ENCODE measurements around the gene P2RX1. TPM values are rescaled to one million over a fixed set of nuclear protein-coding genes. Genes with fewer than 3 reads are reported as not detected.

The P2RX1 gene
- total and polyA plus RNA-seq, 2 donors (not counting 1 experiment from before 2014, with no cell fraction given), result 25.7 to 84.7 TPM

DNA sequence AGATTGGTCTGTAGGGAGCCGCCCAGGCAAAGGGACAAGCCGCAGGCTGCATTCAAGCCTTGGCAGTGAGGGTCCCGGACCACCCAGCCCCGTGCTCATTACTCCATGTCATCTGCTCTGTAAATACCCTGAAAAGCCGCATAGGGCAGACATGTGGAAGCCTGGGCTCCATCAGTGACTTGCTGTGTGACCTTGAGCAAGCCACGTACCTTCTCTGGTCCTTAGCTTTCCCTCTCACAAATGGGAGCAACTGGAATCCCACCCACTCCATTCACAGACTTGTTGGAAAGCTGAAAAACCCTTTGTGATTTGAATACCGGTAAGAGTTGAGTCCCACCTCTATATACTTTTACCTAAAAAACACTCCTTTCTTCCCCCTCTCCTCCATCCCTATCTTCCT lies 35.3 kb downstream of the P2RX1 start:
- TF ChIP-seq EZH2 (IDR thresholded peaks at IDR 0.05; ENCODE audit: borderline replicate concordance, insufficient read depth, low read depth, low read length, poor library complexity, severe bottlenecking), result no peak
- TF ChIP-seq, protein P1, sequence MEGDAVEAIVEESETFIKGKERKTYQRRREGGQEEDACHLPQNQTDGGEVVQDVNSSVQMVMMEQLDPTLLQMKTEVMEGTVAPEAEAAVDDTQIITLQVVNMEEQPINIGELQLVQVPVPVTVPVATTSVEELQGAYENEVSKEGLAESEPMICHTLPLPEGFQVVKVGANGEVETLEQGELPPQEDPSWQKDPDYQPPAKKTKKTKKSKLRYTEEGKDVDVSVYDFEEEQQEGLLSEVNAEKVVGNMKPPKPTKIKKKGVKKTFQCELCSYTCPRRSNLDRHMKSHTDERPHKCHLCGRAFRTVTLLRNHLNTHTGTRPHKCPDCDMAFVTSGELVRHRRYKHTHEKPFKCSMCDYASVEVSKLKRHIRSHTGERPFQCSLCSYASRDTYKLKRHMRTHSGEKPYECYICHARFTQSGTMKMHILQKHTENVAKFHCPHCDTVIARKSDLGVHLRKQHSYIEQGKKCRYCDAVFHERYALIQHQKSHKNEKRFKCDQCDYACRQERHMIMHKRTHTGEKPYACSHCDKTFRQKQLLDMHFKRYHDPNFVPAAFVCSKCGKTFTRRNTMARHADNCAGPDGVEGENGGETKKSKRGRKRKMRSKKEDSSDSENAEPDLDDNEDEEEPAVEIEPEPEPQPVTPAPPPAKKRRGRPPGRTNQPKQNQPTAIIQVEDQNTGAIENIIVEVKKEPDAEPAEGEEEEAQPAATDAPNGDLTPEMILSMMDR (IDR thresholded peaks at IDR 0.05), result no peak
- Histone ChIP-seq H3K4me2 (replicated peaks; ENCODE audit: low read depth, low read length, poor library complexity, severe bottlenecking) (no peak overlapping the region), H3K27me3 (replicated peaks in 1 of 4; ENCODE audit: control extremely low read depth in 1 of 4, control insufficient read depth in 3 of 4, insufficient read depth in 4 of 4, low read length in 3 of 4) (no peaks in the 10 kb centered on the region), H2AFZ (ENCODE audit: insufficient read depth, low read depth, low read length, poor library complexity, severe bottlenecking) (no peak overlapping the region), H3K27ac (ENCODE audit: low read length in 2 of 2) (no peak overlapping the region), H3K4me1 (ENCODE audit: control insufficient read depth in 2 of 2, insufficient read depth in 2 of 2, low read length in 2 of 2) (no peaks in the 10 kb centered on the region), H3K4me3 (ENCODE audit: control extremely low read depth in 1 of 5, extremely low read depth in 1 of 5, insufficient read depth in 1 of 5, low read depth in 2 of 5, low read length in 4 of 5) (no peak overlapping the region), H3K79me2 (ENCODE audit: control insufficient read depth, insufficient read depth, low read length) (no peaks in the 10 kb centered on the region), H3K9ac (ENCODE audit: low read length) (no peak overlapping the region), H3K9me3 (ENCODE audit: control extremely low read depth in 1 of 3, control insufficient read depth in 2 of 3, insufficient read depth in 1 of 3, low read length in 2 of 3) (no peaks in the 10 kb centered on the region), H3K36me3 (replicated peaks in 1 of 2; ENCODE audit: control extremely low read depth in 1 of 2, control insufficient read depth in 1 of 2, extremely low read depth in 1 of 2, insufficient read depth in 2 of 2, low read length in 1 of 2) (peaks cover 0 to 16% of the 10 kb centered on the region in 2 experiments), H4K20me1 (ENCODE audit: control insufficient read depth, insufficient read depth, low read length, poor library complexity, severe bottlenecking) (no peaks in the 10 kb centered on the region)
- ATAC-seq (ENCODE audit: low read depth) (no peak), DNase-seq (no peak)
- Mint-ChIP-seq H3K27me3 (no peaks in the 10 kb centered on the region), H3K4me1 (peaks cover under 1% of the 10 kb centered on the region), H3K4me3 (no peak overlapping the region), H3K9me3 (ENCODE audit: insufficient read depth) (no peaks in the 10 kb centered on the region), H3K27ac (no peak overlapping the region)
- CTCF ChIA-PET, result interaction anchor here (1.5 kb wide), 1 partner anchor 32 kb away, joined by 6 read pairs; no protein-coding TSS in a partner anchor
- POLR2A ChIA-PET, result no interaction called here
- intact Hi-C loops (cut with micrococcal nuclease), result no loop called here
- WGBS (ENCODE audit: insufficient coverage), result 88% methylated on average over 7 of the region's 7 CpGs

DNA sequence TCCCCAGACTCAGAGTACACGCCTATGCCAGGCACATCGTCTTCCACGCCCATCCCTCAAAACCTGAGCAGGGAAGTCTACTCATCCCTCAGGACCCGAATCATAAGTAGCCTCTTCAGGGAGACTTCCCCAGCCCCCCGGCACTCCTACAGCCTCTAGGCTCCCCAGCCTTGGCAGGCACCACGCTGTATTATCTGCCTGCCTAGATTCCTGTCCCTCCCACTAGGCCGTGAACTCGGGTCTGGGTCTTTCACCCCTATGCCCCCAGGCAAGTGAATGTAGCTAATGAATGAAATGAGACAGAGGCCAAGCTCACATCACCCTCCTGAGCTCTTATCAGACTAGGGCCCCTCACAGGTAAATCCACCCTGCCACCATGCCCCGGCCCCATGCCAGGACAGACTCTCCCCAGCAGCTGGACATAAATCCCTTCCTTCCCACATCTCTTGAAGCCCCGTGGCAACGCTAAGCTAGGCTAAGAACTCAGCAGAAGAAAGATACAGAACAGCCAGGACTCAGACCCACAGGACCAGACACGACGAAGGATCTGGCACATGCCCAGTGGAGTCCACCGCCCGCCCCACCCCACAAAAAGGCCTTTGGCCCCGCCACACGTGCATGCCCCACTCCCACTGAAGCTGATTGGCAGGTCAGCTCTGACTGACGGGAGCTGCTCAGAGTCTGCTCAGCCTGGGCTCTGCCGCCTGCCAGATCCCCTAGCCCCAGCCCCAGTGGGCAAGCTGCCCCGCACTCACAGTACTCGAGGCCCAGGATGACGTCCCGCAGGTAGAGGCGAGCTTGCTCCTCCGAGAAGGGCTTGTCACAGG lies 36.5 kb downstream of the P2RX1 start:
- CTCF ChIA-PET, result interaction anchor here (0.9 to 1.5 kb wide), 3 partner anchors 34 to 195 kb away, joined by 3 to 6 read pairs (median 5); no protein-coding TSS in a partner anchor
- no peak overlapping the region for H2AFZ ChIP-seq (ENCODE audit: insufficient read depth, low read depth, low read length, poor library complexity, severe bottlenecking)
- no peaks in the 10 kb centered on the region for H3K4me1 ChIP-seq (ENCODE audit: control insufficient read depth in 2 of 2, insufficient read depth in 2 of 2, low read length in 2 of 2)
- no peak for ATAC-seq (ENCODE audit: low read depth)
- H3K4me2 ChIP-seq (replicated peaks; ENCODE audit: low read depth, low read length, poor library complexity, severe bottlenecking), result no peak overlapping the region
- H3K79me2 ChIP-seq (ENCODE audit: control insufficient read depth, insufficient read depth, low read length), result no peaks in the 10 kb centered on the region
- no peak overlapping the region for H3K27ac ChIP-seq (ENCODE audit: low read length in 2 of 2)
- TF ChIP-seq EZH2 (IDR thresholded peaks at IDR 0.05; ENCODE audit: borderline replicate concordance, insufficient read depth, low read depth, low read length, poor library complexity, severe bottlenecking), result no peak
- TF ChIP-seq, protein P1 (IDR thresholded peaks at IDR 0.05), result no peak
- DNase-seq, result no peak
- POLR2A ChIA-PET, result interaction anchor here (0.6 to 0.7 kb wide), 2 partner anchors 9 to 1103 kb away, joined by 3 to 7 read pairs; no protein-coding TSS in a partner anchor
- Mint-ChIP-seq H3K27me3 (no peaks in the 10 kb centered on the region), H3K4me3 (no peak overlapping the region), H3K27ac (no peak overlapping the region), H3K9me3 (ENCODE audit: insufficient read depth) (no peaks in the 10 kb centered on the region), H3K4me1 (no peaks in the 10 kb centered on the region)
- H3K4me3 ChIP-seq (ENCODE audit: control extremely low read depth in 1 of 5, extremely low read depth in 1 of 5, insufficient read depth in 1 of 5, low read depth in 2 of 5, low read length in 4 of 5), result no peak overlapping the region
- no peak overlapping the region for H3K9ac ChIP-seq (ENCODE audit: low read length)
- H3K9me3 ChIP-seq (ENCODE audit: control extremely low read depth in 1 of 3, control insufficient read depth in 2 of 3, insufficient read depth in 1 of 3, low read length in 2 of 3), result no peaks in the 10 kb centered on the region
- H3K27me3 ChIP-seq (replicated peaks in 1 of 4; ENCODE audit: control extremely low read depth in 1 of 4, control insufficient read depth in 3 of 4, insufficient read depth in 4 of 4, low read length in 3 of 4), result no peaks in the 10 kb centered on the region
- no peaks in the 10 kb centered on the region for H4K20me1 ChIP-seq (ENCODE audit: control insufficient read depth, insufficient read depth, low read length, poor library complexity, severe bottlenecking)
- WGBS (ENCODE audit: insufficient coverage), result 96% methylated on average over 23 of the region's 25 CpGs
- intact Hi-C loops (cut with micrococcal nuclease), result no loop called here
- H3K36me3 ChIP-seq (replicated peaks in 1 of 2; ENCODE audit: control extremely low read depth in 1 of 2, control insufficient read depth in 1 of 2, extremely low read depth in 1 of 2, insufficient read depth in 2 of 2, low read length in 1 of 2), result peaks cover 0 to 17% of the 10 kb centered on the region in 2 experiments
